ENCODE measurements around the gene CTSH.

The CTSH gene

DNA sequence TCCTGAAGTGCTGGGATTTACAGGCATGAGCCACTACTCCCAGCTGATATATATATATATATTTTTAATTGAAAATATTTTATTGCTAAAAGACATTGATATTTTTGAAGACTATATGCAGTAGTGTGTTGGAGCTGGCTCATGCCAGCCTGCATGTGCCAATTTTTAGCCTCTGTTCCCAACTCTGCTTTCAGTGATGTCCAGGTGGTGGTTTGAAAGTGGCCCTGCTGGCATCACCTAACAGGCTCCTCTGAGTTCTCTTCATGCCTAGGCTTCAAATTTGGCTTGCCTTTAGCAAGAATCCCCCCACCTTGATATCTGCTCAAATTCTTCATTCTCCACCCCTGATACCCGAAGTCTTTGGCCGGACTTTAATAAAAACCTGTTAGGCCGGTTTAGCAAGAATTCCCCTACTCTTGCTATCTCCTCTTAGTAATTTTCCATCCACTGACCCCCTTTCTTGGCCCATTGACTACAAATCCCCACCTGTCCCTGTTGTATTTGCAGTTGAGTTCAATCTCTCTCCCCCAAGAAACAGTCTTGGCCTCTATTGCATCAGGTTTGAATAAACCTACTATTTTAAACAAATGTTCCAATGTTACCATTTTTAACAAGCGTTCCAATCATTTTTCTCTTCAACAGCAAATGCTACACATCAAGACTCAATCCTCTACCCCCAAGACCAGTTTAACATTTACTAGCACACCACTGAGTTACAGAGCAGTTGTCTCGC is 23.9 kb upstream of the CTSH start:
- no peak overlapping the region for H3K27ac Mint-ChIP-seq
- ATAC-seq (replicated peaks) (no peak), DNase-seq (no peak)
- H3K27me3 Mint-ChIP-seq = no peaks in the 10 kb centered on the region
- H3K9me3 Mint-ChIP-seq = no peaks in the 10 kb centered on the region
- H3K4me3 Mint-ChIP-seq = no peak overlapping the region
- H3K36me3 Mint-ChIP-seq (ENCODE audit: insufficient read depth) = no peaks in the 10 kb centered on the region
- no peaks in the 10 kb centered on the region for H3K4me1 Mint-ChIP-seq (ENCODE audit: low read depth in 2 of 2)

DNA sequence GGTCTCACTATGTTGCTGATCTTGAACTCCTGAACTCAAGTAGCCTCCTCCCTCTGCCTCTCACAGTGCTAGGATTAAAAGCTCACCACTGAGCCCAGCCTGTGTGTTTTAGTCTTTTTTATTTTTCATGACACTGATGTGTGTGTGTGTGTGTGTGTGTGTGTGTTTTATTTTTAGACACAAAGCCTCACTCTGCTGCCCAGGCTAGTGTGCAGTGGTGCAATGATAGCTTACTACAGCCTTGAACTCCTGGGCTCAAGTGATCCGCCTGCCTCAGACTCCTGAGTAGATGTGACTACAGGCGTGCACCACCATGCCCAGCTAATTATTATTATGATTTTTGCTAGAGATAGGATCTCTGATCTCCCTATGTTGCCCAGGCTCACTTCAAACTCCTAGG is 23.3 kb upstream of the CTSH start:
- Mint-ChIP-seq H3K27me3 (no peaks in the 10 kb centered on the region), H3K36me3 (ENCODE audit: insufficient read depth) (no peaks in the 10 kb centered on the region), H3K4me3 (no peak overlapping the region), H3K27ac (no peak overlapping the region), H3K9me3 (no peaks in the 10 kb centered on the region), H3K4me1 (ENCODE audit: low read depth in 2 of 2) (no peaks in the 10 kb centered on the region)
- DNase-seq = no peak
- ATAC-seq (replicated peaks) = no peak

DNA sequence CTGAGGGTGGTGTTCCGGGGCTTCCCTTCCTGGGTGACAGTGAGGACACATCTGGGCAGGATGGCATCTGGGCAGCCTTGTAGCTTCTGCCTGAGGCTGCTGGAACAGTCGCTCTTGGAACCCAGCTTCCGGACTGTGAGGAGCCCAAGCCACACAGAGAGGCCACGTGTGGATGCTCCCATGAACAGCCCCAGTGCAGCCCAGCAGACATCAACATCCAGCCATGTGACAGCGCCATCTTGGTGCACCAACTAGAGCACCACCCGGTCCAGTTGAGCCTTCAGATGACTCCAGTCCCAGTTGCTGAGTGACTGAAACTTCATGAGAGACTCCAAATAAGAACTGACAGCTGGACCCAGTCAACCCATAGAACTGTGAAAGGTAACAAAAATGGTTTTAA is 15.5 kb upstream of the CTSH start:
- peaks cover 3% of the 10 kb centered on the region for H3K36me3 Mint-ChIP-seq (ENCODE audit: insufficient read depth)
- H3K27me3 Mint-ChIP-seq = no peaks in the 10 kb centered on the region
- no peak overlapping the region for H3K27ac Mint-ChIP-seq
- no peaks in the 10 kb centered on the region for H3K4me1 Mint-ChIP-seq (ENCODE audit: low read depth in 2 of 2)
- ATAC-seq (replicated peaks) (no peak), DNase-seq (no peak)
- H3K9me3 Mint-ChIP-seq = no peaks in the 10 kb centered on the region
- no peak overlapping the region for H3K4me3 Mint-ChIP-seq

DNA sequence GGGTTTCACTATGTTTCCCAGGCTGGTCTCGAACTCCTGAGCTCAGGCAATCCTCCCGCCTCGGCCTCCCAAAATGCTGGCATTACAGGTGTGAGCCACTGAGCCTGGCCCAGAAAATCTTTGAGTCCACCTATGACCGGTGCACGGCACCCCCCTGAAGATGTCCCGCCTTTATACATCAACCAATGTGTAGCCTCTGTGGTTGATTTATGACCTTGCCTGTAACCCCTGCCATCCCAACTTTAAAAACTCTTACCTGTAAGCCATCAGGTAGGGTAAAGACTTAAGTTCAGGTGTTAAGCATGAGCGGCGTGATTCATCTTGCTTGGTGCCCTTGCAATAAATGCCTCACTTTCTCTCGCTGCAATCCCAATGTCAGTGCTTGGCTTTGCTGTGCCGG is 14.5 kb upstream of the CTSH start:
- Mint-ChIP-seq H3K27me3 (peaks cover 0 to 2% of the 10 kb centered on the region in 2 donors), H3K4me3 (no peak overlapping the region), H3K4me1 (ENCODE audit: low read depth in 2 of 2) (no peaks in the 10 kb centered on the region), H3K9me3 (no peaks in the 10 kb centered on the region), H3K27ac (no peak overlapping the region), H3K36me3 (ENCODE audit: insufficient read depth) (peaks cover 3% of the 10 kb centered on the region)
- DNase-seq = no peak
- ATAC-seq (replicated peaks) = no peak

- Mint-ChIP-seq H3K36me3 (ENCODE audit: insufficient read depth) (peaks cover 3% of the 10 kb centered on the region), H3K9me3 (no peaks in the 10 kb centered on the region), H3K4me1 (ENCODE audit: low read depth in 2 of 2) (no peaks in the 10 kb centered on the region), H3K27ac (no peak overlapping the region), H3K27me3 (peaks cover 0 to 4% of the 10 kb centered on the region in 2 donors), H3K4me3 (no peak overlapping the region)
- DNase-seq (no peak), ATAC-seq (replicated peaks) (no peak)
Observed at GRCh38 chr15:78957416-78958093, 12.7 kb upstream of the CTSH start.

- H3K4me1 Mint-ChIP-seq (ENCODE audit: low read depth in 2 of 2) = no peaks in the 10 kb centered on the region
- H3K4me3 Mint-ChIP-seq = no peak overlapping the region
- DNase-seq (no peak), ATAC-seq (replicated peaks) (no peak)
- peaks cover 3% of the 10 kb centered on the region for H3K36me3 Mint-ChIP-seq (ENCODE audit: insufficient read depth)
- H3K9me3 Mint-ChIP-seq = no peaks in the 10 kb centered on the region
- no peak overlapping the region for H3K27ac Mint-ChIP-seq
- peaks cover 0 to 4% of the 10 kb centered on the region in 2 donors for H3K27me3 Mint-ChIP-seq
Observed at GRCh38 chr15:78956937-78957336, 12.1 kb upstream of the CTSH start.

GRCh38 chr15:78955355-78955754 is 10.5 kb upstream of the CTSH start:
- ATAC-seq (replicated peaks) = no peak
- H3K4me3 Mint-ChIP-seq = no peak overlapping the region

GRCh38 chr15:78951841-78952238 is 7.0 kb upstream of the CTSH start:
- H3K27ac Mint-ChIP-seq = no peak overlapping the region

More at GRCh38 chr15:78955355-78955754, 10.5 kb upstream of the CTSH start:
- DNase-seq = no peak
- peaks cover 3% of the 10 kb centered on the region for H3K36me3 Mint-ChIP-seq (ENCODE audit: insufficient read depth)
- no peaks in the 10 kb centered on the region for H3K9me3 Mint-ChIP-seq
- peaks cover 0 to 4% of the 10 kb centered on the region in 2 donors for H3K27me3 Mint-ChIP-seq
- H3K4me1 Mint-ChIP-seq (ENCODE audit: low read depth in 2 of 2) = peaks cover 5 to 8% of the 10 kb centered on the region in 2 donors
- H3K27ac Mint-ChIP-seq = no peak overlapping the region

DNA sequence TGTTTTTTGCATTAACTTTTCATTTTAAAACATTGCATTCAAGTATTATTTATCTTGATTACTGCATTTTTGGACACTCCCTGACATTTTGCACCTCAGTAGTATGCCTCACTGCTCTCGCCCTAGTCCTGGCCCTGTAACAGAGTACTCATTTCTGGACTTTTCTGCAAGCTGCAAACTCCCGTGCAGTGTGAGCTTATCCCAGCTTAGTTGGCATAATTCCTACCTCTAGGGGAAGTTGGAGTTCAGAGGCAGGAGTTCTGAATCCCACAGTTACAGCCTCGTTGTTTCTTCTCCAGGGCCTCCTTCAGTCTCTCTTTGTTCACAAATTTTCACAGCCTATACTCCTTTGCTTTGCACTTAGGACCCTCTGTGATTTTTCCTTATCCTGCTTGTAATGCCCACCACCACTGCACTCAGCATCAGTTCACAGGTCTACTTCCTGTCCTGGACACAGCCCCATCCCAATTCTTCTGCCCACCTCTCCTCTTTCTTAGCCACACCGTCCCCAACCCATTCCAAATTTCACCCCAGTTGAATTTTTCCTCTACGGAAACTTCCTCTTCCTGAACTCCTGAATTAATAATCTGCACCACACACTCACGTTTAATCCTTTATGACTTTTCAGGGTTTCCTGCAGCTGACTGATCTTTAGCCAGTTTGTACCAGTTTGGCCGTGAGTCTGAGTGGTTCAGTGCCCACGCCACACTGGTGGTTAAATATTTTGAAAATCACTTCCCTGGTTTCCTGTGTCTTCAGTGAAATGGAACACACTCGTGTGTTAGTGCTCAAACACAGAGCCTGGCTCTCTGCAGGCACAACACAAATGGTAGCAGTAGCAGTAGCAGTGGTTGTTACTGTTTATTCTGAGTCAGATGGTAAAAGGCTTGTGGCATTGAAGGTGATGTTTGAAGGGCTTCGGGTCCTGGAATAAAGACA is 6.3 kb upstream of the CTSH start:
- Mint-ChIP-seq H3K36me3 (ENCODE audit: insufficient read depth) (no peaks in the 10 kb centered on the region), H3K27me3 (peaks cover 0 to 4% of the 10 kb centered on the region in 2 donors), H3K27ac (peak overlapping the region in 1 of 2 donors; percentile 15), H3K4me3 (no peak overlapping the region), H3K9me3 (no peaks in the 10 kb centered on the region), H3K4me1 (ENCODE audit: low read depth in 2 of 2) (peaks cover 8% of the 10 kb centered on the region in 2 donors)
- ATAC-seq (replicated peaks) (no peak), DNase-seq (no peak)

More at GRCh38 chr15:78951841-78952238, 7.0 kb upstream of the CTSH start:
- Mint-ChIP-seq H3K27me3 (peaks cover 0 to 4% of the 10 kb centered on the region in 2 donors), H3K9me3 (no peaks in the 10 kb centered on the region), H3K4me3 (no peak overlapping the region), H3K4me1 (ENCODE audit: low read depth in 2 of 2) (peaks cover 5 to 8% of the 10 kb centered on the region in 2 donors), H3K36me3 (ENCODE audit: insufficient read depth) (no peaks in the 10 kb centered on the region)
- ATAC-seq (replicated peaks) (no peak), DNase-seq (no peak)

- peaks cover 0 to 4% of the 10 kb centered on the region in 2 donors for H3K27me3 Mint-ChIP-seq
- no peak for ATAC-seq (replicated peaks)
- no peak overlapping the region for H3K4me3 Mint-ChIP-seq
Observed at GRCh38 chr15:78950343-78950742, 5.5 kb upstream of the CTSH start.

GRCh38 chr15:78949461-78949860 is 4.6 kb upstream of the CTSH start:
- ATAC-seq (replicated peaks) (no peak), DNase-seq (no peak)
- Mint-ChIP-seq H3K4me3 (no peak overlapping the region), H3K27ac (no peak overlapping the region), H3K4me1 (ENCODE audit: low read depth in 2 of 2) (peaks cover 8 to 15% of the 10 kb centered on the region in 2 donors), H3K36me3 (ENCODE audit: insufficient read depth) (no peaks in the 10 kb centered on the region), H3K9me3 (no peaks in the 10 kb centered on the region), H3K27me3 (peaks cover 0 to 3% of the 10 kb centered on the region in 2 donors)

More at GRCh38 chr15:78950343-78950742, 5.5 kb upstream of the CTSH start:
- peaks cover 8 to 9% of the 10 kb centered on the region in 2 donors for H3K4me1 Mint-ChIP-seq (ENCODE audit: low read depth in 2 of 2)
- no peak overlapping the region for H3K27ac Mint-ChIP-seq
- H3K9me3 Mint-ChIP-seq = no peaks in the 10 kb centered on the region
- H3K36me3 Mint-ChIP-seq (ENCODE audit: insufficient read depth) = no peaks in the 10 kb centered on the region
- DNase-seq = no peak

DNA sequence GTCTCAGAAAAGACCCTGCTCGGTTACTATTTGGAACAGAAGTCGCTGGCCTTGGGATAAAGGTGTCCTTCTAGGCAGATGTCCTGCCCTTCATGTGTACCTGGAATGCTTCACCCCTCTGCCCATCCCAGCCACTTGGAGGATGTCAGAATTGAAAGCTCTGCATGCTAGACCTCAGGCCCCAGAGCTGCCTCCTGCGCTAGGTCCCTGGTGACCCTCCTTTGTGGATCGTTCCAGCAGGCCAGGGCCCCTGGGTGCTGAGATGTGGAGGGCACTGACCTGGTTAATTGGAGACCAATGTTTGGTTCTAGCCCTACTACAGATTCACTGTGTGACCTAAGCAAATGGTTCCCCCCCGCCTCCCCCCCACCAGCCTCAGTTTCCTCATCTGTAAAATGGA is 2.7 kb upstream of the CTSH start:
- H3K36me3 Mint-ChIP-seq (ENCODE audit: insufficient read depth) = no peaks in the 10 kb centered on the region
- H3K4me1 Mint-ChIP-seq (ENCODE audit: low read depth in 2 of 2) = peaks cover 14 to 20% of the 10 kb centered on the region in 2 donors
- no peak overlapping the region for H3K27ac Mint-ChIP-seq
- no peaks in the 10 kb centered on the region for H3K27me3 Mint-ChIP-seq
- no peaks in the 10 kb centered on the region for H3K9me3 Mint-ChIP-seq
- ATAC-seq (replicated peaks) = no peak
- DNase-seq = no peak
- no peak overlapping the region for H3K4me3 Mint-ChIP-seq

DNA sequence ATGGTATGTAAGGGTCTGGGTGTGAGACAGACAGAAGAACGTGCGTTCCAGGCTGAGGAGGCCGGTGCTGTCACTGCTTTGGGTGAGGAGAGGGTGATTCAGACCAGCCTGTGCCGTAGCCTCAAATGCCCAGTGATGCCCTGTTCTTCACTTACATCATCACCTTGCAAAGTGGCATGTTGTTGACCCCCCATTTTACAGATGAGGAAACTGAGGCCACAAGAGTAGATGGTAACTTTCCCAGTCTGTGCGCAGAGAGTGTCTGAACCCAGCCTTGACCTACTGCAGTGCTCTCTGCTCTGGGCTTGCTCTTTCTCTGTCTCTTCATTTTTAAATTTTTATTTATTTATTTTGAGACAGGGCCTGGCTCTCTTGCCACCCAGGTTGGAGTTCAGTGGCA is 1.6 kb upstream of the CTSH start:
- H3K36me3 Mint-ChIP-seq (ENCODE audit: insufficient read depth) = no peaks in the 10 kb centered on the region
- peaks cover 12 to 19% of the 10 kb centered on the region in 2 donors for H3K4me1 Mint-ChIP-seq (ENCODE audit: low read depth in 2 of 2)
- no peaks in the 10 kb centered on the region for H3K9me3 Mint-ChIP-seq
- H3K27ac Mint-ChIP-seq = peak overlapping the region in 1 of 2 donors; percentile 36
- H3K27me3 Mint-ChIP-seq = no peaks in the 10 kb centered on the region
- DNase-seq (no peak), ATAC-seq (replicated peaks) (no peak)
- H3K4me3 Mint-ChIP-seq = peak overlapping the region; percentile 55 to 81

All from effector memory CD8-positive, alpha-beta T cell (primary cell).